GM12801 (cell line): ENCODE results near the gene DBNL.

Source experiments
- TF ChIP-seq, protein P1 (sequence below): IDR thresholded peaks from one replicate; pipeline ENCODE4 v1.5.1; 2011; ENCODE audit warnings: control low read depth; ENCODE audit not compliant: insufficient read length; ENCODE audit errors: extremely low read depth

The DBNL gene

DNA sequence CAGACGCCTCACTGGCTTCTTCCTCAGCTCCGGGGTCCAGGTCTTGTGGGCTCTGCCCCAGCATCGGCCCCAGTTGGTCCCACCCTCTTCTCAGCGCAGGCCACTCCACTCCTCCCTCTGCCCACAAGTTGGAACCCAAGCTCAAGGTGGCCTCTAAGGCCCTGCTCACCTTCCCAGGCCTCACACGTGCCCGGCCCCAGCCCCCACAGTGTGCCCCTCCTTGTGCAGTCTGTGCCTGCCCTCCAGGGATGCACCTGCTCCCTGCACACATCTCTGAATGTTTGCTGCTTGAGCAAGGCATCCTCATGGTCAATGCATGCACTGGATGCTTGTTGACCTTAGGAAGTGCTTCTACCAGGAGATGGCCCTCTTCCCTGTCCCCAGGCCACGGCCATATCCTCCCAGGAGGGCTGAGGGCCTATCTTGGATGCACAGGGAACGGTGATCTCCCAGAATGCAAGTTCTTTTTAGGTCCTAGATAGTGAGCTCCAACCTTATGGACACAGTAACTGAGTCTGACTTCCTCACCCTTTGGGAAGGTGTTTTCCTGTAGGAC is 51.9 kb downstream of the DBNL start:
- TF ChIP-seq, protein P1, sequence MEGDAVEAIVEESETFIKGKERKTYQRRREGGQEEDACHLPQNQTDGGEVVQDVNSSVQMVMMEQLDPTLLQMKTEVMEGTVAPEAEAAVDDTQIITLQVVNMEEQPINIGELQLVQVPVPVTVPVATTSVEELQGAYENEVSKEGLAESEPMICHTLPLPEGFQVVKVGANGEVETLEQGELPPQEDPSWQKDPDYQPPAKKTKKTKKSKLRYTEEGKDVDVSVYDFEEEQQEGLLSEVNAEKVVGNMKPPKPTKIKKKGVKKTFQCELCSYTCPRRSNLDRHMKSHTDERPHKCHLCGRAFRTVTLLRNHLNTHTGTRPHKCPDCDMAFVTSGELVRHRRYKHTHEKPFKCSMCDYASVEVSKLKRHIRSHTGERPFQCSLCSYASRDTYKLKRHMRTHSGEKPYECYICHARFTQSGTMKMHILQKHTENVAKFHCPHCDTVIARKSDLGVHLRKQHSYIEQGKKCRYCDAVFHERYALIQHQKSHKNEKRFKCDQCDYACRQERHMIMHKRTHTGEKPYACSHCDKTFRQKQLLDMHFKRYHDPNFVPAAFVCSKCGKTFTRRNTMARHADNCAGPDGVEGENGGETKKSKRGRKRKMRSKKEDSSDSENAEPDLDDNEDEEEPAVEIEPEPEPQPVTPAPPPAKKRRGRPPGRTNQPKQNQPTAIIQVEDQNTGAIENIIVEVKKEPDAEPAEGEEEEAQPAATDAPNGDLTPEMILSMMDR = no peak

DNA sequence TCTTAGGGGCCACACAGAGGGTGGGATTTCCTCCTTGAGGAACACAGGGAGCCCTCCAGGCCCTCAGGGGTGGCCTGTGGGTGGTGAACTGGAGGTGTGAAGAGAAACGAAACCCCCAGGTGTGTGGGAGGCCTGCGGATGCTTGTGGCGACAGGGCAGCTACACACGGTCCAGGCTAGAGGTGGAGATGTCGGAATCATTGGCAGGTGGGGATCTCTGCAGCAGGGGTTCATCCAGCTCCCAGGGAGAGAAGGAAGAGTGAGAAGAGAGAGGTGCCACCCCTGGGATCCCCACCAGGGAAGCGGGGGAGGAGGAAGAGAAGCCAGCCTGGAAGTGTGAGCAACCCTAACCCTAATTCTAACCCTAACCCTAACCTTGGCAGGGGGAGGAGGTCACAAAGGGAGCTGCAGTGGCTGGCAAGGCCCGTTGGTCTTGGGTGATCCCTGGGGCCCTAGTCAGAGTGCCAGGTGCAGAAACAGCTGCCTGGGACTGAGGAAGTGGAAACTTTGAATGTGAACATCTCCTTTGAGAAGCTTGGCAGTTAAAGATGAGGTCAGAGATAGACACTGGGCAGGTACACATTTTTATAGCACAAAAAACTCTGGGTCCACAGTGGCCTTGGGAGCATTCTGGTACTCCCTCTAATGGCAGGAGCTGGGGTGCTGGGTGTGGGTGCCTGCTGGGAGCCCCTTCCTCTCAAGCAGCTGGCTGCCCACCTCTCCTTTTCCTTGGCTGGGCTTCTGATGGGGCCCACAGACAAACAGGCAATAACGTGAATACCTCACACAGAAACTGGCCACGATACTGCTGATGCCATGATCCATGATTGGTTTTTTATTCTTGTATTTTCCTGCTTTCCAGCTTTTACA is 52.8 kb downstream of the DBNL start:
- TF ChIP-seq, protein P1 = no peak

DNA sequence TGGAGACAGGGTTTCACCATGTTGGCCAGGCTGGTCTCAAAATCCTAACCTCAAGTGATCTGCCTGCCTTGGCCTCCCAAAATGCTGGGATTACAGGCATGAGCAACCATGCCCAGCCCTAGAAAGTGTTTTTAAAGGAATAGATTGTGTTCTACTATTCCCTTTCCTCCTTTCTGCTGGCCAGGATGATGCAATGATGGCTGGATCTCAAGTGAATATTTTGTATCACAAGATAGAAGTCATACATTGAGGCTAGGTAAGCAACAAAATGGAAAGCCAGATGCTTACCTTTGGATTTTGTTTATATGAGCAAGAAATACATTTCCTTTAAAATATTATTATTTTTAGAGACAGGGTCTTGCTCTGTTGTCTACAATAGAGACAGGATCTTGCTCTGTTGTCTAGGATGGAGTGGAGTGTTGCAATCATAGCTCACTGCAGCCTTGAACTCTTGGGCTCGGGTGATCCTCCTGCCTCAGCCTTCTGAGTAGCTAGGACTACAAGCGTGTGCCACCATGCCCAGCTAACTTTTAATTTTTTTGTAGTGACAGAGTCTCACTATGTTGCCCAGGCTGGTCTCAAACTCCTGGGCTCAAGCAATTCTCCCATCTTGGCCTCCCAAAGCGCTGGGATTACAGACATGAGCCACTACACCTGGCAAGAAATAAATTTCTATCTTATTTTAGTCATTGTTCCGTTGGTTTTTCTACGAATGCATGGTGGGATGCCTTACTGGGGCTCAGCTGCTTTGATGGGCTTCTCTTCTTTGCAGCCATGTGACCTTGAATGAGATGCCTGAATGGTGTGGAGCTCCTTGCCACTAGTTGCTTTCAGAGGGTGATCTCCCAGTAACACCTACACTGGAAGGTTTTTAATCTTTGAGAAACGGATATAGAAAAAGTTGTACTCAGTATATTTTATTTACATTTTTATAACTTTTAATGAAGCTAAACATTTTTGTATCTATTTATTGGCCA is 53.9 kb downstream of the DBNL start:
- TF ChIP-seq, protein P1 = no peak

DNA sequence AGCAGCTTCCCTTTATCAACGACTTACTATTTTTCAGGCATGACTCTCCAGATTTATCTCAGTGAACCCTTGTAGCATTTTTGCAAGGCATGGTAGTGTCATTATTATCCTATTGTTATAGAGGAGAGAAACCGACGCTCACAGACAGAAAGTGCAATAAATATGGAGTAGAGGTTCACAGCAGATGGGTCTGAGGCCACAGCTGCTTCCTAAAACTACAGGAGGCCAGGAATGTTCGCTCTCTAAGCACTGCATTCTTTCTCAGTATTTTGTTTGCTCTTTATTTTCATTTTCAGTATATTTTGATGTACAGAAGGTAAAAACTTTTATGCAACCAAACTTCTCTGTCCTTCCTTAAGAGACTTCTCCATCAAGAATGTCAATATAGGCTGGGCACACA is 55.2 kb downstream of the DBNL start:
- TF ChIP-seq, protein P1 = no peak

DNA sequence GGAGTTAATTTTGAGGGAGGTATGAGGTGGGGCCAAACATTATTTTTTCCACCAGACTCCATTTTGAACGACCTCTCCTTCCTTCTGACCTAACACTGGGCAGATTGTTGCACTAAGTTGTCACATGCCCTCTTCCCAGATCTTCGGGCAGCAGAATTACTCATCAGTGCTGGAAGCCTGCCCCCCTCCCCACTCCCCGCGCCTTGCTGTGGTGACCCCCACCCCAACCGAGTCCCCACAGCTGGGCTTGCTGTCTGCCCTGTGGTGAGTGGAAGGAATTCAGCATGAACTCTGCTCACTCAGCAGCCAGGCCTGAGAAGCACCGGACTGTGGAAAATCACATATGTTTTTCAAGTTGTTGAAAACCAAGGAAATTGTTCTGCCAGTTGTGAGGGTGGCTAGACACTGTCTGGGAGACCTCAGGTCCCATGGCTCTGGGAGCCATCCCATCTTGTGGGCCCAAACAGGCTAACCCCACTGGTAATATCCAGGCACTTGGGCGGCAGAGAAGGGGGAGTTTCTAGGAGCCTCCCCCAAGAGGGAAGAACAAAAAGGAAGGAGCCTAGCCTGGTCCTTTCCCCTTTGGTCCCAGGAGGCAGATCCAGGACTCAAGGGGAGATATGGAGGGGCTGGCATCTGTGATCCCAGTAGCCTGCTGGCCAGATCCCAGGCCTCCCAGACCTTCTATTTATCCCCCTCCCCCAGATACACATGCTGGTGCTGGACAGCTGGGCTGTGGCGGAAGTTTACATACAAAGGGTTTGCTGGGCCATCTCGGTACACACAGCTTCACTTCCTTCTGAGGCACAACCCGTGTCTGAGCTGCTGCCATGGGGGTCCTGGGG is 56.2 kb downstream of the DBNL start:
- TF ChIP-seq, protein P1 = no peak

DNA sequence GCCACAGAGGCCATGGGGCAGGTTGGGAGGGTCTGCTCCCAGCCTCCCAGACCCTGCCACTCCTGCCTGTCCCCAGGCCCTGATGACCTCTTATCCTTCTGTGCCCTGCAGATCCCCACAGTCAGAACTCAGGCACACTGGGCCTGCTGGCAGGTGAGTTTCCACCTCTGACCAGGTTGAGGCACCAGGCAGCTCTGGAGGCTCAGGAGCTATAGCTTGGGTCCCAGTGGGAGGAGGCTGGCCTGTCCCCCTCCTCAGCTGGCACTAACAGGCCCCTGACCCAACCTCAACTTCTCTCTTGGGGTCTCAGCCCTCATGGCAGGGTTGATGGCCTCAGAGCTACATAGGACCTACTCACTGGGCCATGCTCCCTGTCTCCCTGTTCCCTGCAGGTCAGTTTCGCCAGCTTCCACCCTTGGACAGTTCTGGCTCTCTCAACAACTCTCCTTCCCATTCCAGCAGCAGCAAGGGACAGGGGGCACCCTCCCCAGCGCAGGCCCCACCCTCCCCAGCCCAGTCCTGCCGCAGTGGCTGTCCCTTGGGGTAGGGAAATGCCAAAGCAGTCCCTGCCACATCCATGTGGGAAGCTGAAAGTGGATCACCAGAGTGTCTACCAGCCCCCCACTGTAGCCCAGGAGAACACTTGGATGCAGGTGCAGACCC is 56.9 kb downstream of the DBNL start:
- TF ChIP-seq, protein P1 = no peak
